ENCODE measurements around the gene ENDOU.

The ENDOU gene

DNA sequence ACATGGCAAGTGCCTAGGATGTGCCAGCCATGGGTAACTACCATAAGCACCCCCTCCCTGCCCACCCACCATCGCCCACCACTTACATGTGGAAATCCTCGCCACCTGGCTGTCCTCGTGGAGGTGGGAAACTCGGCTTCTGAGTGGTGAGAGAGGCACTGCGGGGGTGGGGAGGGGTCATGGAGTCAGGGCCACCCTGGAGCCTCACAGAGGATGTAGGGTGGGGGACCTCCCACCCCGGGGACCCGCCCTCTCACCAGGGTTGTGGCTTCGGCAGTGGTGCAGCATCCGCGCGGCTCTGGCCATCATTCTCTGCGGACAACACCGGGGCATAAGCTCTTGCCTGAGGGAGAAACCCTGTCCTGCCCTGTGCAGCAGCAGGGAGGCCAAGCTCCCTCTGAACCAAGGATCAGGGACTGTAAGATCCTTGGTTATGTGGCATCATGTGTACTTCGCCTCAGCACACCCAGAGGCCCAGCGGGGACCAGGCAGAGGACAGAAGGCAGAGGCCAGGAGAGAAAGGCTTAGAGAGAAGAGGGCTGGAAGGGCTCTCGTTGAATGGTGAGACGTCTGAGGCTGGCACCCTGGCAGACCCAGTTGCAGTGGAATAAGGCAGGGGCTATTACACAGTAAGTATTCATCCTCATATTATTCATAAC lies 12.8 kb upstream of the ENDOU start:
- Histone ChIP-seq H3K9ac (ENCODE audit: low read length) (no peak overlapping the region), H3K9me3 (ENCODE audit: control insufficient read depth, low read length) (no peaks in the 10 kb centered on the region), H3K36me3 (ENCODE audit: control insufficient read depth, insufficient read depth, low read length) (no peaks in the 10 kb centered on the region), H3K4me1 (ENCODE audit: control insufficient read depth, insufficient read depth, low read length) (peaks cover 43% of the 10 kb centered on the region), H3K4me3 (ENCODE audit: low read length) (no peak overlapping the region), H3K27me3 (ENCODE audit: control insufficient read depth, insufficient read depth, low read length) (no peaks in the 10 kb centered on the region)

DNA sequence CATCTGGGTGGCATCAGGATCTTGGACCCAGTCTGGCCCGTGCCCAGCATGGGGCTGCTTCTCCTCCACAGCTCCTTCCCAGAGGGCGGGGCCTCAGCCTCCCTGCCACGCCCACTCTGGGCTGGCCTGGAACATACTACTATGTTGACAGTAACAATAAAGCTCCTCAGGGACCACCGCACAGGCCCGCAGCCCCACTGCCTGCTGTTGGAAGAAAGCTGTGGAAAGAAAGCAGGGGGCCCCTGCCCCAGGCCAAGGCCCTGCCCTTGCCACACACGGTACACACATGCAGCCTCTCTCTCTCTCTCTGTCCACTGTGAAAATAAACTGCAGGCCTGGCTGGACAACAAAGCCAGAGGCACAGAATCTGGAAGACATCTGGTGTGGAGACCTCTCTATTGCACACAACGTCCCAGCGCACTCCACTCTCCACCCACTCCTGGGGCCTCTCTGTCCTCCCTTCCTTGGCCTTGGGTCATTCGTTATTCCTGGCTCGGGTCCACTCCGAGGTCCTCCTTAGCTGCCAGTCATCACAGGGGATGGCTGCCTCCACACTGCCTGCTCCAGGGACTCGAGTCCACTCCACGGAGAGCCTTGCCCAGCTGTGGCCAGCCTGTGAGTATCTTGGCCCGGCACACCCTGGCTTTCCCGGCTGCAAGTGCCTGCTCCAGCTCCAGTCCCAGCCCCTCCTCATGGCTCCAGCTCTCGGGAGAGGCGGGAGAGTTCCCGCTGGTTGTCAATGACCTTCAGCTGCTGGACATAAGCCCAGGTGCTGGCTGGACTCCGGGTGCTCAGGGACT lies 11.8 kb upstream of the ENDOU start:
- H3K27me3 ChIP-seq (ENCODE audit: control insufficient read depth, insufficient read depth, low read length): no peaks in the 10 kb centered on the region
- H3K4me3 ChIP-seq (ENCODE audit: low read length): no peak overlapping the region
- peaks cover 43% of the 10 kb centered on the region for H3K4me1 ChIP-seq (ENCODE audit: control insufficient read depth, insufficient read depth, low read length)
- H3K36me3 ChIP-seq (ENCODE audit: control insufficient read depth, insufficient read depth, low read length): no peaks in the 10 kb centered on the region
- no peaks in the 10 kb centered on the region for H3K9me3 ChIP-seq (ENCODE audit: control insufficient read depth, low read length)
- H3K9ac ChIP-seq (ENCODE audit: low read length): no peak overlapping the region

DNA sequence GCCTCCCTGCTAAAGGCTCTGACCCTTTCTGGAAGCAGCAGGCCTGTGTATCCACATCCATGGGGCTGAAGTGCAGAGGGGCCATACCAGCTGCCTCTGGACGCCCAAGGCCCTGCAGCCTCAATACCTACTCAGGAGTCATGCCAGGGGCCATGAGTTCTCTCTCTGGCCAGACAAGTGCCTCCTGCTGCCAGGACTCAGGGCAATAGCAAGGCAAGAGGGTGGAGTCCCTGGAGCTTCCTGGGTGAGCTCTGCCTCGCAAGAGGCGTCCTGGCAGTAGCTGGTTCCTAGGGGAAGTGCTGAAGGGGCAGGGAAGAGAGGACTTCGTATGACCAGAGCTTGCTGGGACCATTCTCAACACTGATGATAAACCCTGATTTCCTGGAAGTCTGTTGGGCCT lies 10.9 kb upstream of the ENDOU start:
- H3K9me3 ChIP-seq (ENCODE audit: control insufficient read depth, low read length): no peaks in the 10 kb centered on the region
- peaks cover 35% of the 10 kb centered on the region for H3K4me1 ChIP-seq (ENCODE audit: control insufficient read depth, insufficient read depth, low read length)
- H3K9ac ChIP-seq (ENCODE audit: low read length): no peak overlapping the region
- H3K27me3 ChIP-seq (ENCODE audit: control insufficient read depth, insufficient read depth, low read length): no peaks in the 10 kb centered on the region
- no peaks in the 10 kb centered on the region for H3K36me3 ChIP-seq (ENCODE audit: control insufficient read depth, insufficient read depth, low read length)
- H3K4me3 ChIP-seq (ENCODE audit: low read length): no peak overlapping the region

DNA sequence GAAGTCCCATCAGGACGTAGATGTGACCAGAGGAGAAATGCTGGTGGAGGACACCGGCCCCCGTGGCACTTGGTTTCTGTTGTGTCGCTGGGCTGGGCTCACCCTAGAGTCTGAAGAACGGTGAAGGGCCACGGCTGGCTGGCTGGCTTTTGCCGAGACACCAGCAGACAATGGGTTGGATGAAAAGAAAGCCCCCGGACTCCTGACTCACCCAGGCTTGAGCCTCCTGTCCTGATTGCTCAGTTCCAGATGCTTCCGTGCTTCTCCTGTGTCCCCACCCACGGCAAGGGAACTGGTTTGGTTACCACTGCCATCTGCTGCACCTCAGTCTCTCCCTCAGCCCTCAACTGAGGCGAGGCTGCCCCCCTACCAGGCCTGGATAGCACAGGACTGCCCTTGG lies 10.4 kb upstream of the ENDOU start:
- no peaks in the 10 kb centered on the region for H3K36me3 ChIP-seq (ENCODE audit: control insufficient read depth, insufficient read depth, low read length)
- H3K4me3 ChIP-seq (ENCODE audit: low read length): no peak overlapping the region
- H3K9me3 ChIP-seq (ENCODE audit: control insufficient read depth, low read length): no peaks in the 10 kb centered on the region
- no peak overlapping the region for H3K9ac ChIP-seq (ENCODE audit: low read length)
- no peaks in the 10 kb centered on the region for H3K27me3 ChIP-seq (ENCODE audit: control insufficient read depth, insufficient read depth, low read length)
- peaks cover 31% of the 10 kb centered on the region for H3K4me1 ChIP-seq (ENCODE audit: control insufficient read depth, insufficient read depth, low read length)

DNA sequence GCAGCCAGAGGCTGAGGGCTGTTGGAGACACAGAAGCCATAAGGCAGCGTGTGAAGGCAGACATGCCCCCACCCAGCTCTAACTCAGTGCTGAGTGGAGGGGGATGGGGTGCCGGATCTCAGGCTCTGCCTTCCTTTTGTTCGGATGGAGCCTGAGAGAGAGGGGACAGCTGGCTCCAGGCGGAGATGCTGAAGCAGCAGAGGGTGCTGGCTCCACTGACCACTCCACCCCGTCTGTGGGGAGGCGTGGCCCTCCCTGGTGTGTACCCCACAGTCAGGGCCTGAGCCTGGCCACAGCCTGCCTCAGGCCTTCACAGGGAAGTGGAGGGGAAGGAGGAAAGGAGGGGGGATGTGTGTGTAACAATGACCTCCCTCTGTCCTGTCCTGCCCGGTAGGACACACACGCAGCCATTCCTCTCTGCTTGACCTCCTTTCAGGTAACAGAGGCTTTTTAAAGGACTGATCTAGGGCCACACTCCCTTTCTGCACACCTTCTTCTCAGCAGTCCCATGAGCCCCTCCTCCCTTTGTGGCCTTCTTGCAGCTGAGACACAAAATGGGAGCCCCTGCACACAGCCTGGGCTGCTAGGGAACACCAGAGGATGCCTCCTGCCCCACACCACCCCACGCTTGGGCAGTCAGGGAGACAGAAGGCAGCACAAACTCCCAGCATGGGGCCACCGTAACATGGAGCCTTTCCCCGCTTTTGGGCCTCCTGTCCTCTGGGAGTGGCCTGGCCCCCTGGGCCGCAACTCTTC lies 9.6 kb upstream of the ENDOU start:
- no peaks in the 10 kb centered on the region for H3K27me3 ChIP-seq (ENCODE audit: control insufficient read depth, insufficient read depth, low read length)
- H3K36me3 ChIP-seq (ENCODE audit: control insufficient read depth, insufficient read depth, low read length): no peaks in the 10 kb centered on the region
- H3K9ac ChIP-seq (ENCODE audit: low read length): no peak overlapping the region
- no peaks in the 10 kb centered on the region for H3K9me3 ChIP-seq (ENCODE audit: control insufficient read depth, low read length)
- peaks cover 37% of the 10 kb centered on the region for H3K4me1 ChIP-seq (ENCODE audit: control insufficient read depth, insufficient read depth, low read length)
- no peak overlapping the region for H3K4me3 ChIP-seq (ENCODE audit: low read length)

DNA sequence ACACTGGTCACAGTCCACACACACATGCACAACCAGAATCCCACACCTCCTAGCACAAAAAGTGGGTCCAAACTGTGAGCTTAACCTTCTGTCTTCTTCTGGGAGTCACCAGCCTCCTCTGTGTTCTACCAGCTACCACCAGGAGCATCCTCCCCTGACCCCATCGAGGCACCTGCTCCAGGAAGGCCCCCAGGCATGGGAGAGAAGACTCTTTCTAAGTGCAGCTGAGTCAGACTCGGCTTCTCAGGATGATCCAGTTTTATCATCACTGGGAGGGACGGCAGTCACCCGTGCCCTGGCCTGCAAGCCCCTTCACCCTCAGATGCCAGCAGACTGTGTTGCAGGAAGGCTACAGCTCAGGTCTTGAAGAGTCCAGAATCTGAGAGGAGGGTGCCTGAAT lies 7.9 kb upstream of the ENDOU start:
- Histone ChIP-seq H3K9me3 (ENCODE audit: control insufficient read depth, low read length) (no peaks in the 10 kb centered on the region), H3K9ac (ENCODE audit: low read length) (no peak overlapping the region), H3K4me1 (ENCODE audit: control insufficient read depth, insufficient read depth, low read length) (peaks cover 39% of the 10 kb centered on the region), H3K36me3 (ENCODE audit: control insufficient read depth, insufficient read depth, low read length) (no peaks in the 10 kb centered on the region), H3K4me3 (ENCODE audit: low read length) (no peak overlapping the region), H3K27me3 (ENCODE audit: control insufficient read depth, insufficient read depth, low read length) (no peaks in the 10 kb centered on the region)

DNA sequence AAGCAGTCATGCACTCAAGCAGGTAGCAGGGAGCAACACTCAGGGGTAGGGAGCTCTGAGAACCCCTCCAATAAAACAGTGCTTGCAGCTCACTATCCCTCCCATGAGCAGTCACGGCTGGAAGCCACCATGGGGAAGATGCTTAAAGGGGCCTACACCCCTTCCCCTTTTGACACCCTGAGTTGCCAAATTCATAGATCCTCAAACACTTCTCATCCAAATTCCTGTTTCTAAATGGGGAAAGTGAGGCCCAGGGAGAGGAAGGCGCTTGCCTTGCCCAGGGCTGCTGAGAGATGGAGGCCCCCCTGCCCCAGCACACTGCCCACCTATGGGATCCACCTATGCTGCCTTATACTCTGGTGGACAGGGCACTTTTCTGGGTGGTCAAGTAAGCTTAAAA lies 7.2 kb upstream of the ENDOU start:
- Histone ChIP-seq H3K9me3 (ENCODE audit: control insufficient read depth, low read length) (no peaks in the 10 kb centered on the region), H3K4me1 (ENCODE audit: control insufficient read depth, insufficient read depth, low read length) (peaks cover 37% of the 10 kb centered on the region), H3K9ac (ENCODE audit: low read length) (no peak overlapping the region), H3K36me3 (ENCODE audit: control insufficient read depth, insufficient read depth, low read length) (no peaks in the 10 kb centered on the region), H3K4me3 (ENCODE audit: low read length) (no peak overlapping the region), H3K27me3 (ENCODE audit: control insufficient read depth, insufficient read depth, low read length) (no peaks in the 10 kb centered on the region)

DNA sequence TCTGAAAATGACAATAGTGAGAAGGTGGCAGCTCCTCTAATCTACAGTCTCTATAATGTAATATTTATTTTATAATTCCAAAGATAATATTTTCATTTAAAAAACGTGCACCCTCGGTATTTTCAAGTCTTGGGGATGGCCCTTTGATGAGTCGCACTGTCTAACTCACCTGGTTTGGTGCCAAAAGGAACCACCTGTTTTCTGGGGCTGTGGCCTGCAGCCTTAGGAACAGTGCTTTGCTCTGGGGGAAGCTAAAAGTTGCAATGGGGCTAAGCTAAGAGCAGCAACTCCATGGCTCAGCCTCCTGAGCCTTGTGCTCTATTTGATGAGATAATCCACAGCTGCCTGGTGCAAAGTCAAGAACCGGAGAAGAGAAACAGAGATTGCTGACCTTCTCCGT lies 6.4 kb upstream of the ENDOU start:
- Histone ChIP-seq H3K4me3 (ENCODE audit: low read length) (no peak overlapping the region), H3K4me1 (ENCODE audit: control insufficient read depth, insufficient read depth, low read length) (peaks cover 30% of the 10 kb centered on the region), H3K36me3 (ENCODE audit: control insufficient read depth, insufficient read depth, low read length) (no peaks in the 10 kb centered on the region), H3K27me3 (ENCODE audit: control insufficient read depth, insufficient read depth, low read length) (no peaks in the 10 kb centered on the region), H3K9ac (ENCODE audit: low read length) (no peak overlapping the region), H3K9me3 (ENCODE audit: control insufficient read depth, low read length) (no peaks in the 10 kb centered on the region)

DNA sequence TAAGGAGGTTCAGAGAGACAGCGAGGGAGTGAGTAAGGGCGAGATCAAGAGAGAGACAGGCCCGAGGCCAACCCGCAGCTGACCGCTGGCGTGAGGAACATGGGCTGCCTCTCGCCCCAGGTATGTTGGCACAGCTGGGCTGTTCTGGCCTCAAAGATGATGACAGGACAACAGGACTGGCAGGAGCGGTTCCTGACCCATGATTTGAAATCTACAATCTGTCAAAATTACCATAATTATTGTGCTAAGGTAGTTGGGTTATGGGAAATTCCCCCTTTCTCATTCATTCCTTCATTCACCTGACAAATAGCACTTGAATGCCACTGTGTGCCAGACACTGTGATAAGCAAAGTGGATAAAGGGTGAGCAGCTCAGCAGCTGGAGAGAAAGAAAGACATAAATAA lies 5.1 kb upstream of the ENDOU start:
- Histone ChIP-seq H3K4me1 (ENCODE audit: control insufficient read depth, insufficient read depth, low read length) (peaks cover 20% of the 10 kb centered on the region), H3K36me3 (ENCODE audit: control insufficient read depth, insufficient read depth, low read length) (no peaks in the 10 kb centered on the region), H3K9ac (ENCODE audit: low read length) (no peak overlapping the region), H3K4me3 (ENCODE audit: low read length) (no peak overlapping the region), H3K27me3 (ENCODE audit: control insufficient read depth, insufficient read depth, low read length) (no peaks in the 10 kb centered on the region), H3K9me3 (ENCODE audit: control insufficient read depth, low read length) (no peaks in the 10 kb centered on the region)

DNA sequence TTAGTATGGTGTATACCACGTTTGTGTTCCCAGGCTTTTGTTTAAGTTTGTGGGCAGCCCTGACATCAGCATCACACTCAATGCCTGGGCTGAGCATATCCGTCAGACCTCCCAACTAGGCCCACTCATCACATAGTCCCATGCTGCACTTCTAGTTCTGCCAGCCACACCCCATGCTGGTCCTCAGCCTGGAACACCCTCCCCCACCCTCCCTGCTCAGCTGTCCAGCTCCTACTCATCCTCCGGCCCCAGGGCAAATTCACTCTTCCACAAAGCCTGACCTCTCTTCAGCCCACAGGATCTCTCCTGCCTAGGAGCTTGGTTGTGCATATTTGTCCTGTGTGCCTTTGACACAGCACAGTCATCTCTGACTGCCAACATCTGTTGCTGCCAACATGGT lies 3.9 kb upstream of the ENDOU start:
- Histone ChIP-seq H3K9me3 (ENCODE audit: control insufficient read depth, low read length) (no peaks in the 10 kb centered on the region), H3K4me1 (ENCODE audit: control insufficient read depth, insufficient read depth, low read length) (peaks cover 19% of the 10 kb centered on the region), H3K9ac (ENCODE audit: low read length) (no peak overlapping the region), H3K36me3 (ENCODE audit: control insufficient read depth, insufficient read depth, low read length) (no peaks in the 10 kb centered on the region), H3K27me3 (ENCODE audit: control insufficient read depth, insufficient read depth, low read length) (no peaks in the 10 kb centered on the region), H3K4me3 (ENCODE audit: low read length) (no peak overlapping the region)

DNA sequence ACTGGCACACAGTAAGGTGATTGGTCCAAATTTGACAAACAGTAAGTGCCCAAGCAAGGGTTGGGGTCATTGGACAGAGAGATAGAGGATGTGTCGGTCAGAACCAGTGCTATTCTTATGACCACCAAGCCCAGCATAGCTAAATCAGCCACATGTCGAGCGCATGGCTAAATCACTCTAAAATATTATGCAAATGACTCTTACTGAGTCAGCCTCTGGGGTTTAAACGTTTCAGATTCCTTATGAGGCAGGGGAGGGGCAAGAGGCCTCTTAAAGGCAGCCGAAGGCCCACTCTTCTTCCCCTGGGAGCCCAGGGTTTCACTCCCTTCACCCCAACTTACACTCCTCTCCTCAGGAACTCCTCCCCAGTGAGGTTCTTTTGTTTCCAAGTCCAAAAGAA lies 603 bp upstream of the ENDOU start:
- H3K36me3 ChIP-seq (ENCODE audit: control insufficient read depth, insufficient read depth, low read length): no peaks in the 10 kb centered on the region
- H3K4me3 ChIP-seq (ENCODE audit: low read length): no peak overlapping the region
- H3K4me1 ChIP-seq (ENCODE audit: control insufficient read depth, insufficient read depth, low read length): peaks cover 19% of the 10 kb centered on the region
- no peak overlapping the region for H3K9ac ChIP-seq (ENCODE audit: low read length)
- no peaks in the 10 kb centered on the region for H3K9me3 ChIP-seq (ENCODE audit: control insufficient read depth, low read length)
- no peaks in the 10 kb centered on the region for H3K27me3 ChIP-seq (ENCODE audit: control insufficient read depth, insufficient read depth, low read length)

DNA sequence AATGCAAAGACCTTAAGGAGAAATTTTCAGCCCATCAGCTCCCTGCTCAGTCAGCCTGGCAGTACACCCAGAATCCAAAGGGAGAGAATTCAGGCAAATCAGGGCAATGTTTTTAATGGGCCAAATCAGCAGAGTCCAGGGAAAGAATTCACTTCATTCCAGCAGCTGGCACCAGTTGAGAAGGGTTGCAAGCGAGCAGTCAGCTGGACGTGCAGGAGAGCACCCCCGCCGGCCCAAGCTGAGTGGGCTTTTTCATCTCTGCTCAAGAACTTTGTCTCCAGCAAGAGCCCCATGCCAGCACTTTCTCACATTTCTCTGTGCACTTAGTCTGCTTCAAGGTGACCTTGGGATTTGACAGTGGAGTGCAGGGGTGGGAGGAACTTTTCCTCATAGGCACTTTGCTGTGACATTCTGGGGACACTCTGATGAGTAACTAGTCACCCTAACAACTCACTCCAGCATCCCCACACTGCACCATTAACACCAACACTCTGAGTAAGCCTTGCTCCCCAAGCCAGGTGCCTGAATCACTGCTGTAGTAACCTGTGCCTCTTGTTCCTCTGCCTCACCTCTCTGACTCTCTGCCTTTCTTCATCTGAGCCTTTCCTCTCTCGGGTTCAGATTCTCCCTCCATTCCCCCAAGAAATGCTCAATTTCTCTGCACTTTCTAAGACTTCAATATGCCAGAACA lies 2.2 kb downstream of the ENDOU start:
- Histone ChIP-seq H3K9ac (ENCODE audit: low read length) (no peak overlapping the region), H3K4me1 (ENCODE audit: control insufficient read depth, insufficient read depth, low read length) (peaks cover 6% of the 10 kb centered on the region), H3K4me3 (ENCODE audit: low read length) (no peak overlapping the region)

More for the DNA sequence above, 2.2 kb downstream of the ENDOU start:
- no peaks in the 10 kb centered on the region for H3K36me3 ChIP-seq (ENCODE audit: control insufficient read depth, insufficient read depth, low read length)
- H3K27me3 ChIP-seq (ENCODE audit: control insufficient read depth, insufficient read depth, low read length): no peaks in the 10 kb centered on the region
- no peaks in the 10 kb centered on the region for H3K9me3 ChIP-seq (ENCODE audit: control insufficient read depth, low read length)
